ENCODE results near the gene IL2RA.
"Not testable (repeated sequence)": the region's sequence is repeated elsewhere in the genome, so short reads cannot be mapped to it uniquely, and the experiment has no call there.

The IL2RA gene

GRCh38 chr10:5976512-5977470 is 85.4 kb downstream of the IL2RA start:
- no peak for DNase-seq

GRCh38 chr10:5975641-5976473 is 86.3 kb downstream of the IL2RA start:
- no peak for DNase-seq

- no peak for DNase-seq
These were observed 89.1 kb downstream of the IL2RA start for GRCh38 chr10:5973069-5973468.

- no peak for DNase-seq
These were observed 90.3 kb downstream of the IL2RA start for GRCh38 chr10:5971886-5972285.

GRCh38 chr10:5971315-5971832 is 90.8 kb downstream of the IL2RA start:
- no peak for DNase-seq

- no peak for DNase-seq
These were observed 91.6 kb downstream of the IL2RA start for GRCh38 chr10:5970527-5970926.

GRCh38 chr10:5970066-5970465 is 92.1 kb downstream of the IL2RA start:
- DNase-seq, result no peak

- no peak for DNase-seq
These were observed 93.3 kb downstream of the IL2RA start for GRCh38 chr10:5968681-5969453.

- DNase-seq, result no peak
These were observed 94.0 kb downstream of the IL2RA start for GRCh38 chr10:5968037-5968680.

- DNase-seq, result no peak
These were observed 96.9 kb downstream of the IL2RA start for GRCh38 chr10:5965266-5965665.

- no peak for DNase-seq
These were observed 97.4 kb downstream of the IL2RA start for GRCh38 chr10:5964736-5965135.

- DNase-seq, result no peak
These were observed 98.6 kb downstream of the IL2RA start for GRCh38 chr10:5963591-5963990.

GRCh38 chr10:5963071-5963470 is 99.1 kb downstream of the IL2RA start:
- no peak for DNase-seq

GRCh38 chr10:5962358-5962940 is 99.7 kb downstream of the IL2RA start:
- DNase-seq, result not testable (repeated sequence)

- DNase-seq, result no peak
These were observed 100.6 kb downstream of the IL2RA start for GRCh38 chr10:5961405-5962100.

GRCh38 chr10:5960973-5961275 is 101.2 kb downstream of the IL2RA start:
- not testable (repeated sequence) for DNase-seq
